Measurements from ENCODE around the gene CLCNKB.

Gene CLCNKB

DNA sequence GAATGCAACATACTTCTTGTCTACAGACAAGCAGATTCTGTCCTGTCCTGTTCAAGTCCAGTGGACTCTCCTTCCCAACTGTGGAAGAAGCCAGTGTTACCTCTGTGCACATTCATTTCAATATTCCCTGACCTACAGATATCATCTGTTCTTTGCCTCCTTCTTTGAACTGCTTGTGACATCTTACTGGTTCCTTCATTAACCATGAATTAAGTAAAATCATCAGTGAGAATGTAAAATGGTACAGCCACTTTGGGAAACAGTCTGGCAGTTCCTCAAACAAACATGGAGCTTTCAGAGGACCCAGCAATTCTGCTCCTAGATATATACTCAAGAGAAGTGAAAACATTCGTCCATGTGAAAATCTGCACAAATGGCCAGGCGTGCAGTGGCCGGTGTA lies 32.7 kb upstream of the CLCNKB start:
- DNase-seq (ENCODE audit: low spot score): no peak
- TF ChIP-seq, protein P1, sequence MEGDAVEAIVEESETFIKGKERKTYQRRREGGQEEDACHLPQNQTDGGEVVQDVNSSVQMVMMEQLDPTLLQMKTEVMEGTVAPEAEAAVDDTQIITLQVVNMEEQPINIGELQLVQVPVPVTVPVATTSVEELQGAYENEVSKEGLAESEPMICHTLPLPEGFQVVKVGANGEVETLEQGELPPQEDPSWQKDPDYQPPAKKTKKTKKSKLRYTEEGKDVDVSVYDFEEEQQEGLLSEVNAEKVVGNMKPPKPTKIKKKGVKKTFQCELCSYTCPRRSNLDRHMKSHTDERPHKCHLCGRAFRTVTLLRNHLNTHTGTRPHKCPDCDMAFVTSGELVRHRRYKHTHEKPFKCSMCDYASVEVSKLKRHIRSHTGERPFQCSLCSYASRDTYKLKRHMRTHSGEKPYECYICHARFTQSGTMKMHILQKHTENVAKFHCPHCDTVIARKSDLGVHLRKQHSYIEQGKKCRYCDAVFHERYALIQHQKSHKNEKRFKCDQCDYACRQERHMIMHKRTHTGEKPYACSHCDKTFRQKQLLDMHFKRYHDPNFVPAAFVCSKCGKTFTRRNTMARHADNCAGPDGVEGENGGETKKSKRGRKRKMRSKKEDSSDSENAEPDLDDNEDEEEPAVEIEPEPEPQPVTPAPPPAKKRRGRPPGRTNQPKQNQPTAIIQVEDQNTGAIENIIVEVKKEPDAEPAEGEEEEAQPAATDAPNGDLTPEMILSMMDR (IDR thresholded peaks at IDR 0.05): no peak
- Histone ChIP-seq H3K4me3 (no peak overlapping the region), H3K27ac (no peak overlapping the region)

DNA sequence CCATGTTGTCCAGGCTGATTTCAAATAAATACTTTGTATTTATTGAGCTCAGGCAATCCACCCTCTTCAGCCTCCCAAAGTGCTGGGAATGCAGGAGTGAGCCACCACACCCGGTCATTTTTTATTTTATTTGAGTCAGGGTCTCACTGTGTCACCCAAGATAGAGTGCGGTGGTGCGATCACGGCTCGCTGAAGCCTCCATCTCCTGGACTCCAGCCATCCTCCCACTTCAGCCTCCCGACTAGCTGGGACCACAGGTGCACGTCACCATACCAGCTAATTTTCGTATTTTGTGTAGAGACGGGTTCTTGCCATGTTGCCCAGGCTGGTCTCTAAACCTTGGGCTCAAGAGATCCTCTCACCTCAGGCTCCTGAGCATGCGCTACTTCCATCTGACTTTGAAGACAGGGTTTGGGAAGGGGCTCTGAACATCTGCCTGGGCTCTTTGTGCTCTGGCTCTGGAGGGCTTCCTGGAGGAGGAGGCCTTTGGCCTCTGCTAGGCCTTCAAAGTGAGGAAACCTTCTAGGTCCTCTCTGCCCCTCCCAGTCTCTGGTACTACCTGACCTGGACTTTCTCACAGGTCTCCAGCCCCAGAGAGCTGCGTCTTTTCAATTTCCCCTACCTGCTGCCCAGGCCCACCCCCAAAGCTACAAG lies 31.5 kb upstream of the CLCNKB start:
- DNase-seq (ENCODE audit: low spot score): no peak
- TF ChIP-seq, protein P1 (IDR thresholded peaks at IDR 0.05): no peak
- H3K27ac ChIP-seq: peak overlapping the region; percentile 98
- H3K4me3 ChIP-seq: peak overlapping the region; percentile 55

DNA sequence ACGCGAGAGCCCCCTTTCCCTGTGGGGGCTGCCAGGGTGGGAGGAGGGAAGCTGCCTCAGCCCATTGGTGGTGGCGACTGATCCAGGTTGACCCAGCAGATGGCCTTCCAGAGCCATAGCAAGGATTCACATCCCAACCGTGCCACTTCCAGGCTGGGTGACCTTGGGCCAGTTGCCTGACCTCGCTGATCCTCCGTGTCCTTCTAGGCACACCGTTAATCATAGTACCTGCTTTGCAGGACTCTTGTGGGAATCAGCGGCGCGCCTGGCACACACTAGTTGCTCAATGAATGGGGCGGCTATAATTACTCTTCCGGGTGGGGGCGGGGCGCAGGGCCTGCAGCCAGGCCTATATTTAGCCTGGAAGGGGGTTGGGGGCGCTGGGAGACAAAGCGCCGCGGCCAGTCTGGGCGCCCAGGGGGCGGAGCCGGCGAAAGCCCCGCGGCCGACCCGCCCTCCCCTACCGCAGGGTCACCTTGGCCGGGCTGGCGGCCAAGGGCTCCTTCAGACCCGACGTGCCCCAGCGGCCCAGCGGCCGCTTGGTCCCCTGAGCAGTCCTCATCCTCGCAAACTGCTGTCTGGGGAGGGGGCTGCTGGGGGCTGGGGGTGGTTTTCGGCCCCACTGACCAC lies 30.9 kb upstream of the CLCNKB start:
- peak overlapping the region; percentile 98 for H3K27ac ChIP-seq
- peak; percentile 90 for DNase-seq (ENCODE audit: low spot score)
- TF ChIP-seq, protein P1 (IDR thresholded peaks at IDR 0.05): no peak
- peak overlapping the region; percentile 55 for H3K4me3 ChIP-seq

DNA sequence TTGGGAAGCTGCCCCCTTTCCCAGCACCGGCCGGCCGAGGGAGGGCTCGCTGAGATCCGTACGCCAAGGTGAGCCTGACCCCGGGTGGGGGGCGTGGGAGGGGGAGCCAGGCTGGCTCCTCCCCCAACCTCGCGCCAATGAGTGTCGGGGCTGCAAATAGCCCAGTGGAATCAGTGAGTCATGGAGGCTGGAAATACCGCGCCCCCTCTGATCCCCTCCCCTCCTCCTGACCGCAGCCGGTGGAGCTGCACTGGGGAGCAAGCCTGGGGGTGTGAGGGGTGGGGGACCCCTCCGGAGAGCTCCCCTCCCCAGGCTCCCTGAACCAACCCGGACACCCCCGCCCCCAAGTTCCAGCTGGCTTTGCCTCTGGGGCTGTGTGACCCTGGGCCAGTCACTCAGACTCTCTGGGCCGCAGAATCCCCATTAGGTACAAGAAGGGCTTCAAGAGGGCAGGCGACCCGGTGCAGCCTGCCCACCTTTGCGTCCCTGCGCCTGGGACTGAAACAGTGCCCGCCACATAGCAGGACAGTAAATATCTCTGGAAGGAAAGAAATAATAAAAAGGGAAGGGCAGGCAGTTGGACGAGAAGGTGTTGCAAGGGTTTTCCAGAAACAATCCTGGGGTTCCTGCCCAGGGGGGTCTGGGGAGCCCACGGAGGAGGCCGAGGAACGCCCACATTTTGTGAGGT lies 30.2 kb upstream of the CLCNKB start:
- Histone ChIP-seq H3K27ac (peak overlapping the region; percentile 98), H3K4me3 (peak overlapping the region; percentile 55)
- TF ChIP-seq, protein P1 (IDR thresholded peaks at IDR 0.05): no peak
- DNase-seq (ENCODE audit: low spot score): peak; percentile 91

DNA sequence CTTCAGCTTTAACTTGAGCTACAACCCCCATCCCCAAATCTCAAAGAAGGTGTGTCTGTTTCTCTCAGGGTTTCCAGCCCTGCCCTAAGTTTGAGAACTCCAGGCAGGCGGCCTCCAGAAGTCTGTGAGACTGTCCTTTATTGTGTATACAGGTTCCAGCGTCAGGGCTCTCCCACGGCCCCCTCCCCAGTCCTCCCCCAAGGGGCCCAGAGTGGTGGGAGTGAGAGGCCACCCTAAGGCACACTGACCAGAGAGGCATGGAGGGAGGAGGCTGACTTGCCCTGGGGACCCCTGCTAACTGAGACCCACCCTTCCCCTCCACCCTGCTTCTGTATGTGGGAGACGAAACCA lies 29.7 kb upstream of the CLCNKB start:
- H3K27ac ChIP-seq: peak overlapping the region; percentile 98

DNA sequence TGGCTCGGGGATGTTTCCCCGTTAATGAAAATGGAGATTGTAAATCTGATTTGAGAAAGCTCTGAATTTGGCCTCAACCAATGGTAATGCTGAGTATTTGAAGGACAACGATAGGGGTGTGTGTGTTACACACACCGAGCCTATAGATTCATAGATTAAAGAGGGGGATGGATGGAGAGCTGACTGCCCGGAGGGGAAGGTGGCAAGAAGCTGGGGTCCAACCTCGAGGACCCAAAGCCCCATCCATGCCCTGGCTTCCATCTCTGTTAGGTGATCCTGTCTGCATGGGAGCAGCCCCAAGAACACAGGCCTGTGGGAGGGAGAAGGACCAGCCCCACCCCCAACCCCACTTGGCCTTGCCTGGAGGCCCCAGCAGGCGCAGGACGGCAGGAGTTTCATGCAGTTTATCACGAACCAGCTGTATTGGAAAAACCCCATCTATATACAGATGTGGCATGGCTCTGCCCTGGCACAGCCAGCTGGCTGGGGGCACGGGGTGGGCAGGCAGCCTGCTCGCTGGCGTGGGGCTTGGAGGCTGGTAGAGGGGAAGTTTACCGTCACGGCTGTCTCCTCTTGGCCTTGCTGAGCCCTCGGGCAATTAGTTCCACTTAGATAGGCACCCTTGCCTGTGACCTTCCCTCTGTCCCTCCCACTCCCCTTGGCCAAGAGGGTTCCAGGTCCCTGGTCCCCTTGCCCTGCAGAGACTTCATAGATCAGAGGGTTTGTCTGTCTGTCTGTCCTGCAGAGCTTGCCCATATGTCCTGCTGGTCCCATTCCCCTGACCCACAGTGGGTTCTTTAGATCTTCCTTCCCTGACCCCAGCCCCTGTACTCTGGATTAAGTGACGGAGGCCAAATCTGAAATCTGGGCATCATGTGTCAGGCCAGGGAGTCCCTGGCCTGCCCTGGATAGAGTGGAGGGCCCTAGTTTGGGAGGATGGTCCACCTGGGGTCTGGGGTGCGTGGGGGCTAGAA lies 28.8 kb upstream of the CLCNKB start:
- TF ChIP-seq, protein P1 (IDR thresholded peaks at IDR 0.05): no peak
- no peak for DNase-seq (ENCODE audit: low spot score)
- Histone ChIP-seq H3K4me3 (peak overlapping the region; percentile 79), H3K27ac (peak overlapping the region; percentile 98)

More for the DNA sequence above, 29.7 kb upstream of the CLCNKB start:
- no peak for DNase-seq (ENCODE audit: low spot score)
- H3K4me3 ChIP-seq: peak overlapping the region; percentile 47
- TF ChIP-seq, protein P1 (IDR thresholded peaks at IDR 0.05): no peak
